Progenitor cell of endocrine pancreas (in vitro differentiated cells): ENCODE measurements around the gene ATXN10. TPM values are rescaled to one million over a fixed set of nuclear protein-coding genes. Genes with fewer than 3 reads are reported as not detected.

ENCODE experiments used
- DNase-seq: peaks from one replicate; pipeline ENCODE4 v3.0.0; 2021; ENCODE audit warnings: low spot score; ENCODE audit not compliant: unreplicated experiment
- H3K27ac Mint-ChIP-seq: 2 replicates; pipeline ENCODE4 v1.8.0; 2021; ENCODE audit warnings: mild to moderate bottlenecking, moderate library complexity, mixed read lengths
- H3K27me3 Mint-ChIP-seq: 2 replicates; pipeline ENCODE4 v1.8.0; 2021; ENCODE audit warnings: mixed read lengths
- H3K36me3 Mint-ChIP-seq: 2 replicates; pipeline ENCODE4 v1.8.0; 2022; ENCODE audit warnings: mixed read lengths; ENCODE audit not compliant: insufficient read depth
- H3K4me1 Mint-ChIP-seq: 2 replicates; pipeline ENCODE4 v1.8.0; 2021; ENCODE audit warnings: low read depth, mixed read lengths
- H3K4me3 Mint-ChIP-seq: 2 replicates; pipeline ENCODE4 v1.8.0; 2021; ENCODE audit warnings: low read depth, mild to moderate bottlenecking, moderate library complexity, mixed read lengths
- H3K9me3 Mint-ChIP-seq: 2 replicates; pipeline ENCODE4 v1.8.0; 2021; ENCODE audit warnings: low read depth, mixed read lengths
- total RNA-seq: library from RNA; stranded (reverse); gene quantifications from 2 replicates; pipeline ENCODE4 v1.2.1, GENCODE V29; 2021
- TF ChIP-seq, protein P1 (sequence below): fragments of 200-600 bp; sonication (generic); IDR thresholded peaks from one replicate; pipeline ENCODE4 v1.5.0; 2021; ENCODE audit warnings: antibody characterized with exemption, mild to moderate bottlenecking; ENCODE audit not compliant: unreplicated experiment

Gene ATXN10
- total RNA-seq, 1 donor from 2014 or later = 177 TPM

DNA sequence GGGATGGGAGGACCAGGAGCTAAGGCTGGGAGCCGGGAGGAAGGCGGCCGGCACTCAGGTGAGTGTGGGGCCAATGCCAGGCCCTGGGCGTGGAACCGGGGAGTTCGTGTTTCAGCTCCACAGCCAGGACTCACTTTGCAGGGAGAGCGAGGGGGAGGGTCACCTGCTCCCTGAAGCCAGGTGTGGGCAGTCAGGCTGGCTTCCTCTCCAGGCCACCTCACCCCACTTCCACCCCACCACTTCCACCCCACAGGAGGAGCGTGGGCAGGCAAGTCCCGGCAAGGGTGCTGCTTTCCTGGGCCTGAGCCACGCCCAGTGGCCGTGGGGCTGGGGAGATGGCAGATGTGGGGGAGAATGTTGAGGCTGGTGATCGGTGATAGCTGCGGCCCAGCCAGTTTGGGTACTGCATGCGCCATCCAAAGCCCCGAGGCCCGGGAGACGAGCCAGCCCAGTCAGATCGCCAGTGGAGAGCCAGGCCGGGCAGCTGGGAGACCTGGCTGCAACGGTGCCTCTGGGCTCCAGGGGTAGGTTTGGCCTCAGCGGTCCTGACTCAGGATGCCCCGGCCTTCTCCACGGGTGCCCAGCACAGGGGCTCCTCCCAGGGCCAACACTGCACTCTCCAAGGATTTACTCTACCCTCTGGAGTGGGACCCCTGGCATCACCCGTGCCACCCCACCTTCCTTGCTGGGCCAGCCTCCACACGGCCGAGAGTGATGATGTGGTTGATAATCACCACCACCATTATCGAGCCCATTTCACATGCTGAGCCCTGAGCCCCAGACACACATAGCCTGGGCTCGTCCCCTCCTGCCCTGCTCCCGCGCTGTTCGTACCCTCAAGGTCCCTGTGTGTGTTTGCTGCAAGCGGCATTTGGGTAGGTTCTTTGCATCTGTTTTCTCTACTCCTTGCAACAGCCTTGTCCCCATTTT, 211.5 kb downstream of the ATXN10 start:
- H3K4me3 Mint-ChIP-seq = no peak overlapping the region
- peaks cover 19% of the 10 kb centered on the region for H3K27me3 Mint-ChIP-seq
- DNase-seq = no peak
- H3K27ac Mint-ChIP-seq = no peak overlapping the region
- H3K9me3 Mint-ChIP-seq = no peaks in the 10 kb centered on the region
- TF ChIP-seq, protein P1, sequence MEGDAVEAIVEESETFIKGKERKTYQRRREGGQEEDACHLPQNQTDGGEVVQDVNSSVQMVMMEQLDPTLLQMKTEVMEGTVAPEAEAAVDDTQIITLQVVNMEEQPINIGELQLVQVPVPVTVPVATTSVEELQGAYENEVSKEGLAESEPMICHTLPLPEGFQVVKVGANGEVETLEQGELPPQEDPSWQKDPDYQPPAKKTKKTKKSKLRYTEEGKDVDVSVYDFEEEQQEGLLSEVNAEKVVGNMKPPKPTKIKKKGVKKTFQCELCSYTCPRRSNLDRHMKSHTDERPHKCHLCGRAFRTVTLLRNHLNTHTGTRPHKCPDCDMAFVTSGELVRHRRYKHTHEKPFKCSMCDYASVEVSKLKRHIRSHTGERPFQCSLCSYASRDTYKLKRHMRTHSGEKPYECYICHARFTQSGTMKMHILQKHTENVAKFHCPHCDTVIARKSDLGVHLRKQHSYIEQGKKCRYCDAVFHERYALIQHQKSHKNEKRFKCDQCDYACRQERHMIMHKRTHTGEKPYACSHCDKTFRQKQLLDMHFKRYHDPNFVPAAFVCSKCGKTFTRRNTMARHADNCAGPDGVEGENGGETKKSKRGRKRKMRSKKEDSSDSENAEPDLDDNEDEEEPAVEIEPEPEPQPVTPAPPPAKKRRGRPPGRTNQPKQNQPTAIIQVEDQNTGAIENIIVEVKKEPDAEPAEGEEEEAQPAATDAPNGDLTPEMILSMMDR = no peak
- peaks cover 4% of the 10 kb centered on the region for H3K4me1 Mint-ChIP-seq
- H3K36me3 Mint-ChIP-seq = no peaks in the 10 kb centered on the region

DNA sequence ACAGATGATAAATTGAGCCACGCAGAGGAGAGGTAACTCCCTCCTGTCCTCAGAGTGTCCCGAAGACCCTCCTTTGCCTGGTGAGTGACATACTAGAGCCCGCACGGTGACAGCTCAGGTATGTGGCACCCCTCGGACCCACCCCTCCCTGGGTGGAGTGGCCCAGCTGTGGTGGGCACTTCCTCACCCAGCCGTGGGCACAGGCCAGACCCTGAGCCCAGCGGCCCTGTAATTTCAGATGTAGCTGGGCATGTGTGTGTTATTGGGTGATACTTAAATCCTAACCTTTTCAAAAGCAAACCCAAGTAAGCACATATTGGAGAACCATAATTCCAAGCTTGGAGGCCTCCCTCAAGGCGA, 212.2 kb downstream of the ATXN10 start:
- Mint-ChIP-seq H3K9me3 (no peaks in the 10 kb centered on the region), H3K27me3 (peaks cover 14% of the 10 kb centered on the region), H3K4me3 (no peak overlapping the region), H3K4me1 (peaks cover 4% of the 10 kb centered on the region), H3K27ac (no peak overlapping the region), H3K36me3 (no peaks in the 10 kb centered on the region)
- TF ChIP-seq, protein P1 = no peak
- DNase-seq = no peak

DNA sequence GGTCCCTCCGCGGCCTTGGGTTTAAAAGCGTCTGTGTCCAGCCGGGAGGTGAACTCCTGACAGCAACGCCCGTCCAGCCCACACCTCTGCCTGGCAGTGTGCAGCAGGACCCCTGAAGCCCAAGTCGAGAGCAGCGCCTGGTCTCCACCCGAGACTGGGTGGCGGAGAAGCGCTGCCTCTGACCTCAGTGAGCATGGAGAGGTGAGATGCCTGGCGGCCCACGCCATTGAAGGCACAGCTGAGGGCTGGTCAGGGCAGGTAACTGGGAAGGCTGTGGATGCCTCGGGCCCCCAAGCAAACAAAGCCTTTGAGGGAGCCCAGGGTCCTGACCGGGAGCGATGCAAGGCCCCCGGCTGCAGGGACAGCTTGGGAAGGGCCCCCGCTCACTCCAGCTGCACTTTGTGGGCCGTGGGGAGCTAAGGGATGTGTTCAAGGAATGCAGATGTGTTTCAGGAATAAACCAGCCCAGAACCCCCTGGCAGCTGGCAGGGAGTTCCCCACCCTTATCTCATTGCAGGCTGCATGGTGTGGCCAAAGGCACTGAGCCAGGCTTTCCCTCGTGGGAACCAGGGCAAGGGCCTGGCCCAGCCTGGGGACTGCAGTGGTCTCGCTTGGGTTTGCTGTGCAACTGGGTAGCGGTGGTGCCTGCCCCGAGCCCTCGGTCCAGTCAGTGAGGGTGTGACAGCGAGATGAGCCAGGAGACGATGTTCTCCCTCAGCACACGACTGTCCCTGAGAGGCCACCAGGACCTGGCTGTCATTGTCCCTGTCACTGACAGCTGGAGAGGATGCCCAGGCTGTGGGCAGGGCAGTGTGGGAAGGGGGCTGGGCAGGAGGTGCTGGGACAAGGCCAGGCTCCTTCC, 212.8 kb downstream of the ATXN10 start:
- Mint-ChIP-seq H3K4me1 (peaks cover 4% of the 10 kb centered on the region), H3K36me3 (no peaks in the 10 kb centered on the region), H3K27ac (no peak overlapping the region), H3K4me3 (no peak overlapping the region), H3K27me3 (peaks cover 12% of the 10 kb centered on the region), H3K9me3 (no peaks in the 10 kb centered on the region)
- TF ChIP-seq, protein P1 = no peak
- DNase-seq = no peak

DNA sequence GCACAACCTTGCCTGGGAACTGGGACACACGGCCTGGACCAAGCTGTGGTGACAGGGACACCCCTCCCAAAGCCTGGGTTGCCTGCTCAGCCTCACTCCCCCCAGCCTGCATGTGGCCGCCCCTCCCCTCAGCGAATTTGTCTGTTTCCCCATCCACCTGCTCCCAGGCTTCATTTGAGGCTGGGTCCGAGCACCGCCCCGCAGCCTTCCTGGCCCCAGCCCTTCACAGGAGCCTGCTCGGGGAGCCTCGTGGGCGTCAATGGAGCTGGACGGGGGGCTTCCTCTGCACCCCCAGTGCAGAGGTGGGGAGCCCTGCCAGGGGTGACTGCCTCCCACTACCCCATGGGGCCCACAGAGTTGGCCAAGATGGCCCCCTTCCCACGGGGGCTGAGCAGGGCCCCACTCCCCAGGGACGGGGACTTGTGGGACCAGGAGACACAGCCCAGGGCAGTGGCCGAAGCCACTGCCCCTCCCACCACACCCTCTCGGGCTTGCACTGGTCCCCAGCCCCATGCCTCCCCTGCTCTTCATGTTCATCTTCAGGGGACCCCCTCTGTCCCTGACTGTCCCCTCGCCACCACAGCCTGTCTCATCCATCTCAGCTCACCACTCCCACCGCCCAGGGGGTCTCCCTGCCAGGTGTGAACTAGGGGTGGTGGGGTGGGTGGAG, 213.7 kb downstream of the ATXN10 start:
- Mint-ChIP-seq H3K27ac (no peak overlapping the region), H3K4me3 (no peak overlapping the region), H3K4me1 (peaks cover 4% of the 10 kb centered on the region), H3K9me3 (no peaks in the 10 kb centered on the region), H3K36me3 (no peaks in the 10 kb centered on the region), H3K27me3 (peaks cover 6% of the 10 kb centered on the region)
- TF ChIP-seq, protein P1 = no peak
- no peak for DNase-seq

DNA sequence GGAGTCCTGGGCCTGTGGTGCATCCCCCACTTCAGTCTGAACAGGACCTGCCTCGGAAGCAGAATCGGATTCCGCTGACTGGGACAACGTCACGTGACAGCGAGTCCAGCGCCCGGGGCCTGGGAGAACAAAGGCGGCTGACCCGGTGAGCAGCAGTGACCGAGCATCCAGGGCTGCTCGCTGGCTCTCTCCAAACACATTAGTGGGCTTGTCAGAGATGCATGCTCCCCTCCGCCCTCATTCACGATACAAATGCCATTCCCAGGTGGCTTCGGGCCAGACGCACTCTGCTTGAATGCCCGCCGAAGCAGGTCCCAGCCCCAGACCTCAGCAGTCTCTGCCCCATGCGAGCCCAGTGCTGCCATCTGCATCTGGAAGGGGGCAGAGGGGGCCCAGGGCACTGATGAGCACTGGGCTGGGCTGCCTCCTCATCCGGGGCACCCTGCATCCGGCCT, 214.3 kb downstream of the ATXN10 start:
- Mint-ChIP-seq H3K27ac (no peak overlapping the region), H3K9me3 (no peaks in the 10 kb centered on the region), H3K27me3 (peaks cover 3% of the 10 kb centered on the region), H3K4me3 (no peak overlapping the region), H3K4me1 (peaks cover 2% of the 10 kb centered on the region), H3K36me3 (no peaks in the 10 kb centered on the region)
- DNase-seq = no peak
- TF ChIP-seq, protein P1 = no peak
